HepG2 (cell line): ENCODE data around the gene LZTR1. TPM values are rescaled to one million over a fixed set of nuclear protein-coding genes. Genes with fewer than 3 reads are reported as not detected.

ENCODE experiments used
- ATAC-seq: fragments of 200-7000 bp; cut with Tn5 transposase; 3 replicates; pipeline ENCODE4 v1.9.1; 2020; ENCODE audit warnings: mild to moderate bottlenecking, moderate library complexity
- BruUV-seq: library from RNA; stranded (reverse); fragments of 400-500 nt; replicated peaks from 2 replicates; lab custom pipeline; 2021; lab: Mats Ljungman, UMichigan
- CTCF ChIA-PET: fragments of 300-600 bp; formaldehyde crosslinking; extraction: SDS; loops from one replicate; lab custom pipeline; 2021; ENCODE audit warnings: low total read pairs, inconsistent platforms, low intra/inter-chr PET ratio; lab: Yijun Ruan, JAX
- POLR2A ChIA-PET: fragments of 350-600 bp; sonication (Branson Sonifier 250); formaldehyde crosslinking; loops from one replicate; lab custom pipeline; 2020; ENCODE audit warnings: antibody characterized with exemption, inconsistent platforms; lab: Yijun Ruan, JAX
- DNase-seq: peaks from one replicate; pipeline ENCODE4 v3.0.0-alpha.2; 2015; ENCODE audit warnings: low spot score
- FAIRE-seq: peaks from 3 replicates; lab custom pipeline; 2011; peaks lifted over from hg19 to GRCh38; lab: Jason Lieb, UNC
- H2AFZ ChIP-seq: one replicate; pipeline ENCODE4 v1.6.1; 2011; ENCODE audit warnings: low read length, inconsistent platforms
- H3K27ac ChIP-seq: fragments of 300-600 bp; 3 replicates; pipeline ENCODE4 v1.8.0; 2011; ENCODE audit warnings: mixed run types, mild to moderate bottlenecking, mixed read lengths, low read length, inconsistent platforms; ENCODE audit not compliant: insufficient read depth; ENCODE audit errors: extremely low read length
- H3K27me3 ChIP-seq, 2 experiments: fragments of 200-600 bp in 1 of 2; 2 replicates in 1 of 2; 3 replicates in 1 of 2; pipeline versions ENCODE4 v1.6.0 to v1.8.0; 2011; ENCODE audit warnings: low read length in 2 of 2, mild to moderate bottlenecking in 2 of 2, moderate library complexity in 2 of 2, inconsistent platforms in 1 of 2; ENCODE audit not compliant: insufficient read depth in 2 of 2, control insufficient read depth in 1 of 2
- H3K36me3 ChIP-seq, 2 experiments: fragments of 200-600 bp in 1 of 2; replicated peaks in 1 of 2; 2 replicates in 1 of 2; 3 replicates in 1 of 2; pipeline versions ENCODE4 v1.5.1 to v1.8.0; 2011; ENCODE audit warnings: low read length in 2 of 2, inconsistent platforms in 1 of 2; ENCODE audit not compliant: insufficient read depth in 2 of 2, control insufficient read depth in 1 of 2
- H3K4me1 ChIP-seq: 2 replicates; pipeline ENCODE4 v1.5.1; 2012; ENCODE audit warnings: low read length, inconsistent platforms; ENCODE audit not compliant: insufficient read depth
- H3K4me2 ChIP-seq: 2 replicates; pipeline ENCODE4 v1.6.0; 2011; ENCODE audit warnings: low read depth, low read length, inconsistent platforms
- H3K4me3 ChIP-seq, 3 experiments: fragments of 200-600 bp in 1 of 3; sonication (generic), shearing (Covaris generic) in 1 of 3; replicated peaks in 1 of 3; 2 replicates each; pipeline ENCODE4 v1.5.1; 2011 to 2016; ENCODE audit warnings: low read length in 3 of 3, inconsistent platforms in 2 of 3, low read depth in 2 of 3, mild to moderate bottlenecking in 2 of 3, control low read depth in 1 of 3, mixed read lengths in 1 of 3; ENCODE audit not compliant: insufficient read depth in 1 of 3
- H3K79me2 ChIP-seq: one replicate; pipeline ENCODE4 v1.6.1; 2011; ENCODE audit warnings: low read length, inconsistent platforms; ENCODE audit not compliant: insufficient read depth
- H3K9ac ChIP-seq: 2 replicates; pipeline ENCODE4 v1.6.0; 2011; ENCODE audit warnings: mild to moderate bottlenecking, low read depth, low read length, inconsistent platforms; ENCODE audit not compliant: insufficient read depth
- H3K9me3 ChIP-seq: 2 replicates; pipeline ENCODE4 v1.5.1; 2012; ENCODE audit warnings: mild to moderate bottlenecking, low read length
- H4K20me1 ChIP-seq: 2 replicates; pipeline ENCODE4 v1.6.0; 2011; ENCODE audit warnings: inconsistent platforms, mild to moderate bottlenecking, low read length, moderate library complexity; ENCODE audit not compliant: insufficient read depth
- AGO2 ChIP-seq: fragments of 200-400 bp; formaldehyde crosslinking; optimal IDR thresholded peaks from 2 replicates; pipeline ENCODE3; 2017; ENCODE audit warnings: mild to moderate bottlenecking, low read depth, low read length, moderate library complexity
- AKAP8 ChIP-seq: sonication (generic); formaldehyde crosslinking; IDR thresholded peaks from 2 replicates; pipeline ENCODE4 v1.5.1; 2020; ENCODE audit warnings: mild to moderate bottlenecking, missing genetic modification reagents
- EP300 ChIP-seq, 3 experiments: sonication (generic) in 1 of 3; formaldehyde crosslinking in 1 of 3; IDR thresholded peaks; 2 replicates each; pipeline versions ENCODE4 v1.5.1 to v1.6.1; 2011 to 2020; ENCODE audit warnings: low read depth in 2 of 3, low read length in 2 of 3, borderline replicate concordance in 1 of 3, improper control_type of control experiment in 1 of 3, mild to moderate bottlenecking in 1 of 3, missing genetic modification reagents in 1 of 3, moderate library complexity in 1 of 3
- KLF6 ChIP-seq: IDR thresholded peaks from 2 replicates; pipeline ENCODE4 v1.8.0; 2016; ENCODE audit warnings: missing biosample characterization, missing genetic modification reagents
- WGBS: methylation state at CpG from one replicate; pipeline ENCODE4 v1.1.6; 2017; ENCODE audit warnings: low lambda C conversion rate; 5-methylcytosine and 5-hydroxymethylcytosine counted together
- in situ Hi-C: cut with HindIII; loops from 2 replicates; pipeline ENCODE4 v1.10.0; 2017; ENCODE audit warnings: low pct_unique_long_range_greater_than_20kb; ENCODE audit not compliant: extremely low pct_ligation_motif_present
- intact Hi-C: fragments of 100-400 bp; cut with micrococcal nuclease; formaldehyde crosslinking; loops from one replicate; pipeline ENCODE4 v1.10.0; 2022; ENCODE audit not compliant: unreplicated experiment
- polyA plus RNA-seq, 8 experiments: library from polyadenylated mRNA; depleted of rRNA in 3 of 8; stranded (reverse) in 7 of 8; unstranded in 1 of 8; fragments of >200 nt; fragmentation: Illumina TruSeq in 4 of 8; extraction: Trizol in 4 of 8; gene quantifications; 2 replicates each; pipeline versions ENCODE4 v1.2.1 to v1.2.3, GENCODE V29; 2011 to 2016; ENCODE audit warnings: low read depth in 4 of 8, missing spikeins in 1 of 8, mixed read lengths in 1 of 8; ENCODE audit not compliant: insufficient read depth in 1 of 8
- total RNA-seq, 5 experiments: library from RNA; depleted of rRNA; stranded (reverse); fragments of >200 nt; fragmentation: Illumina TruSeq; extraction: Trizol; gene quantifications; 2 replicates each; pipeline ENCODE4 v1.2.3, GENCODE V29; 2016; ENCODE audit warnings: low read depth in 1 of 5

LZTR1 gene
- total and polyA plus RNA-seq, 2 of the 13 experiments (the other 11 are each of a cell fraction or from before 2014, with no cell fraction given), result 21.8 to 22.4 TPM

GRCh38 chr22:20972933-20973577 lies 9.0 kb upstream of the LZTR1 start:
- 73% methylated on average over 8 of the region's 21 CpGs for WGBS
- POLR2A ChIA-PET, result interaction anchor here (0.7 to 5.1 kb wide), 3 partner anchors 9 to 111 kb away, joined by 3 to 33 read pairs (median 3); partner anchors contain the start of gene LZTR1
- intact Hi-C loops (no loop called here), in situ Hi-C loops (no loop called here)
- Histone ChIP-seq H3K4me1 (peaks cover 8% of the 10 kb centered on the region; the same call in 1 of the 2 replicates), H3K36me3 (no peaks in the 10 kb centered on the region), H3K27ac (no peak overlapping the region), H2AFZ (no peak overlapping the region), H4K20me1 (no peaks in the 10 kb centered on the region)
- no TSS peak for BruUV-seq
- no peak for TF ChIP-seq KLF6 (CRISPR knock-in tag)
- TF ChIP-seq AGO2, result peak; percentile 23
- TF ChIP-seq, all 625 proteins: peak for 1
- FAIRE-seq (no peak), ATAC-seq (no peak), DNase-seq (no peak)
- no peaks in the 10 kb centered on the region for H3K79me2 ChIP-seq
- H3K9me3 ChIP-seq, result no peaks in the 10 kb centered on the region
- no peak overlapping the region for H3K4me2 ChIP-seq
- H3K4me3 ChIP-seq, result no peak overlapping the region
- CTCF ChIA-PET, result no interaction called here
- H3K9ac ChIP-seq, result no peak overlapping the region
- no peaks in the 10 kb centered on the region for H3K27me3 ChIP-seq

GRCh38 chr22:20973634-20974286 lies 8.3 kb upstream of the LZTR1 start:
- FAIRE-seq, result no peak
- no peak overlapping the region for H2AFZ ChIP-seq
- intact Hi-C loops (no loop called here), in situ Hi-C loops (no loop called here)
- no peaks in the 10 kb centered on the region for H4K20me1 ChIP-seq
- TF ChIP-seq AKAP8 (CRISPR knock-in tag) (0 out of 2 replicates have a peak, but pooled peaks have one; percentile 27), AGO2 (peak; percentile 36), EP300 (IDR thresholded peaks at IDR 0.05; ENCODE audit: low read depth in 2 of 2, low read length in 2 of 2) (no peak), EP300 (CRISPR knock-in tag; IDR thresholded peaks at IDR 0.05; ENCODE audit: borderline replicate concordance) (no peak)
- WGBS, result 82% methylated on average over 11 of the region's 21 CpGs
- POLR2A ChIA-PET, result interaction anchor here (5.1 kb wide), 1 partner anchor 8 kb away, joined by 33 read pairs; the partner anchor contains the start of gene LZTR1
- no peak overlapping the region for H3K9ac ChIP-seq
- 0 out of 2 replicates have a peak, but pooled peaks cover 2% of the 10 kb centered on the region for H3K9me3 ChIP-seq
- peak; percentile 15; the same call in 1 of the 3 replicates for ATAC-seq
- no peak overlapping the region for H3K4me3 ChIP-seq
- H3K79me2 ChIP-seq, result no peaks in the 10 kb centered on the region
- DNase-seq, result no peak
- CTCF ChIA-PET, result no interaction called here
- no TSS peak for BruUV-seq
- no peak overlapping the region for H3K4me2 ChIP-seq
- H3K27me3 ChIP-seq, result no peaks in the 10 kb centered on the region
- H3K27ac ChIP-seq, result no peak overlapping the region
- H3K4me1 ChIP-seq, result peaks cover 8% of the 10 kb centered on the region; the same call in 1 of the 2 replicates
- H3K36me3 ChIP-seq, result no peaks in the 10 kb centered on the region
